Measurements from ENCODE around the gene POLR1B.
"Not testable (repeated sequence)": the region's sequence is repeated elsewhere in the genome, so short reads cannot be mapped to it uniquely, and the experiment has no call there.

Gene POLR1B

DNA sequence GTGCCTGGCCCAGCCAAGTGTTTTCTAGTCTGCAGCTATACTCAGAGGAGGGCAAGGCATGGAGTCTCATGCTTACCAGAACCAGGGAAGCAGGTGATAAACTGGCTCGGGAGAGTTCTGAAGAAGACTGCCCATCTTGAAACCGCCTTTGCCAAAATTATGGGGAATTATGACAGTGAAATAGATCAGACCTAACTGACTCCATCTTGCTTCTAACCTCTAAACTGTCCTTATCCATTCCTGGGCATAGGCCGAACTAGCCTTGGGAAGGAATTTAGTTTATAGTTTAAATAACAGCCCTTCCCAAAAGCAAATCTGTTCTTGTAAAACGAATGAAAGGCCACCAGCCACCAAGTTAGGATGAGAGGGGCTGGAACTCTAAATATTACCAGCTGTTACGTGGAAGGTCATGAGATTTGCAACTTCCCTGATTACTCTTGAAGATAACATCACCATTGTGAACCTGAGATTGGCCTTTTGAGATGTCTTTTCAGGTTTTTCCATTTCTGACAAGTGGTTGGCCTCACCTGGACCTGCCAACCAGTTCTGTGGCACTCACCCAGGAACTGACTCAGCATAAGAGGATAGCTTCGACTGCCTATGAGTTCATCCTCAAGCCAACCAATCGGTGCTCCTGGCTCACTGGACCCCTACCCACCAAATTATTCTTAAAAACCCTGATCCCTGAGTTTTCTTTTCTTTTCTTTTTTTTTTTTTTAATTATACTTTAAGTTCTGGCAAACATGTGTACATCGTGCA is 65.6 kb downstream of the POLR1B start:
- no peak for DNase-seq (ENCODE audit: low read depth, low spot score)
- no peak overlapping the region for H3K4me3 ChIP-seq (ENCODE audit: low read depth, low read length)
- TF ChIP-seq, protein P1, sequence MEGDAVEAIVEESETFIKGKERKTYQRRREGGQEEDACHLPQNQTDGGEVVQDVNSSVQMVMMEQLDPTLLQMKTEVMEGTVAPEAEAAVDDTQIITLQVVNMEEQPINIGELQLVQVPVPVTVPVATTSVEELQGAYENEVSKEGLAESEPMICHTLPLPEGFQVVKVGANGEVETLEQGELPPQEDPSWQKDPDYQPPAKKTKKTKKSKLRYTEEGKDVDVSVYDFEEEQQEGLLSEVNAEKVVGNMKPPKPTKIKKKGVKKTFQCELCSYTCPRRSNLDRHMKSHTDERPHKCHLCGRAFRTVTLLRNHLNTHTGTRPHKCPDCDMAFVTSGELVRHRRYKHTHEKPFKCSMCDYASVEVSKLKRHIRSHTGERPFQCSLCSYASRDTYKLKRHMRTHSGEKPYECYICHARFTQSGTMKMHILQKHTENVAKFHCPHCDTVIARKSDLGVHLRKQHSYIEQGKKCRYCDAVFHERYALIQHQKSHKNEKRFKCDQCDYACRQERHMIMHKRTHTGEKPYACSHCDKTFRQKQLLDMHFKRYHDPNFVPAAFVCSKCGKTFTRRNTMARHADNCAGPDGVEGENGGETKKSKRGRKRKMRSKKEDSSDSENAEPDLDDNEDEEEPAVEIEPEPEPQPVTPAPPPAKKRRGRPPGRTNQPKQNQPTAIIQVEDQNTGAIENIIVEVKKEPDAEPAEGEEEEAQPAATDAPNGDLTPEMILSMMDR (IDR thresholded peaks at IDR 0.05; ENCODE audit: low read depth, low read length): no peak
- in situ Hi-C loops (cut with HindIII; ENCODE audit: low sequenced_read_pairs): no loop called here

DNA sequence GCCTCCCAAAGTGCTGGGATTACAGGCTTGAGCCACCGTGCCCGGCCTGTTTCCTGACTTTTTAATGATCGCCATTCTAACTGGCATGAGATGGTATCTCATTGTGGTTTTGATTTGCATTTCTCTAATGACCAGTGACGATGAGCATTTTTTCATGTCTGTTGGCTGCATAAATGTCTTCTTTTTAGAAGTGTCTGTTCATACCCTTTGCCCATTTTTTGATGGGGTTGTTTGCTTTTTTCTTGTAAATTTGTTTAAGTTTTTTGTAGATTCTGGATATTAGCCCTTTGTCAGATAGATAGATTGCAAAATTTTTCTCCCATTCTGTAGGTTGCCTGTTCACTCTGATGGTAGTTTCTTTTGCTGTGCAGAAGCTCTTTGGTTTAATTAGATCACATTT is 67.1 kb downstream of the POLR1B start:
- H3K4me3 ChIP-seq (ENCODE audit: low read depth, low read length); DNase-seq (ENCODE audit: low read depth, low spot score); in situ Hi-C loops (cut with HindIII; ENCODE audit: low sequenced_read_pairs): not testable (repeated sequence)

DNA sequence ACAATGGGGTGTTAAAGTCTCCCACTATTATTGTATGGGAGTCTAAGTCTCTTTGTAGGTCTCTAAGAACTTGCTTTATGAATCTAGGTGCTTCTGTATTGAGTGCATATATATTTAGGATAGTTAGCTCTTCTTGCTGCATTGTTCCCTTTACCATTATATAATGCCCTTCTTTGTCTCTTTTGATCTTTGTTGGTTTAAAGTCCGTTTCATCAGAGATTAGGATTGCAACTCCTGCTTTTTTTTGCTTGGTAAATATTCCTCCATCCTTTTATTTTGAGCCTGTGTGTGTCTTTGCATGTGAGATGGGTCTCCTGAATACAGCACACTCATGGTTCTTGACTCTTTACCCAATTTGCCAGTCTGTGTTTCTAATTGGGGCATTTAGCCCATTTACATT is 70.0 kb downstream of the POLR1B start:
- DNase-seq (ENCODE audit: low read depth, low spot score); in situ Hi-C loops (cut with HindIII; ENCODE audit: low sequenced_read_pairs); H3K4me3 ChIP-seq (ENCODE audit: low read depth, low read length): not testable (repeated sequence)

DNA sequence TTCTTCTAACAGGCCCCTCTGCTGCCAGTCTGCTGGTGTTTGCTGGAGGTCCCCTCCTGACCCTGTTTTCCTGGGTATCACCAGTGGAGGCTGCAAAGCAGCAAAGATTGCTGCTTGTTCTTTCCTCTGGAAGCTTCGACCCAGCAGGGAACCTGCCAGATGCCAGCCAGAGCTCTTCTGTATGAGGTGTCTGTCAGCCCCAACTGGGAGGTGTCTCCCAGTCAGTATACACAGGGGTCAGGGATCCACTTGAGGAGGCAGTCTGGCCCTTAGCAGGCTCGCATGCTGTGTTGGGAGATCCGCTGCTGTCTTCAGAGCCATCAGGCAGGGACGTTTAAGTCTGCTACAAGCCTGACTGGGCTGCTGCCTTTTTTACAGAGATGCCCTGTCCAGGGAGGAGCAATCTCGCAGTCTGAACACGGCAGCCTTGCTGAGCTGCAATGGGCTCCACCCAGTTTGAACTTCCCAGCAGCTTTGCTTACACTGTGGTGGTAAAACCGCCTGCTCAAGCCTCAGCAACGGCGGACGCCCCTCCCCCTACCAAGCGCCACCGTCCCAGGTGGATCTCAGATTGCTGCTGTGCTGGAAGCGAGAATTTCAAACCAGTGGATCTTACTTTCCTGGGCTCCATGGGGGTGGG is 72.1 kb downstream of the POLR1B start:
- TF ChIP-seq, protein P1 (IDR thresholded peaks at IDR 0.05; ENCODE audit: low read depth, low read length): no peak
- H3K4me3 ChIP-seq (ENCODE audit: low read depth, low read length): no peak overlapping the region
- in situ Hi-C loops (cut with HindIII; ENCODE audit: low sequenced_read_pairs): no loop called here
- DNase-seq (ENCODE audit: low read depth, low spot score): no peak

DNA sequence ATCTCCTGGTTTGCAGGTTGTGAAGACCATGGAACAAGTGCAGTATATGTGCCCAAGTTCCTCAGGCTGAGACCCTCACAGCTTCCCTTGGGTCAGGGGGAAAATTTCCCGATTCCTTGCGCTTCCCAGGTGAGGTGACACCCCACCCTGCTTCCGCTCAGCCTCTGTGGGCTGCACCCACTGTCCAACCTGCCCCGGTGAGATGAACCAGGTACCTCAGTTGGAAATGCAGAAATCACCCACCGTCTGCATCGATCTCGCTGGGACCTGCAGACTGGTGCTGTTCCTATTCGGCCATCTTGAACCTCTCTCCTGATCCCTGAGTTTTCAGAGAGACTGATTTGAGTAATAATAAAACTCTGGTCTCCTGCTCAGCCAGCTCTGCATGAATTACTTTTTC is 72.8 kb downstream of the POLR1B start:
- in situ Hi-C loops (cut with HindIII; ENCODE audit: low sequenced_read_pairs): no loop called here
- H3K4me3 ChIP-seq (ENCODE audit: low read depth, low read length): no peak overlapping the region
- TF ChIP-seq, protein P1 (IDR thresholded peaks at IDR 0.05; ENCODE audit: low read depth, low read length): no peak
- no peak for DNase-seq (ENCODE audit: low read depth, low spot score)

DNA sequence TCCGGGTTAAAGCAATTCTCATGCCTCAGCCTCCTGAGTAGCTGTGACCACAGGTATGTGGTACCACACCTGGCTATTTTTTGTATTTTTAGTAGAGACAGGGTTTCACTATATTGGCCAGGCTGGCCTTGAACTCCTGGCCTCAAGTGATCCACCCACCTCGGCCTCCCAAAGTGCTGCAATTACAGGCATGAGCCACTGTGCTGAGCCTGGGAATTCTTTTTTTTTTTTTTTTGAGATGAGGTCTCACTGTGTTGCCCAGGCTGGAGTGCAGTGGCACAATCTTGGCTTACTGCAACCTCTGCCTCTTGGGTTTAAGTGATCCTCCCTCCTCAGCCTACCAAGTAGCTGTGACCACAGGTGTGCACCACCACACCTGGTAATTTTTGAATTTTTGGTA is 73.5 kb downstream of the POLR1B start:
- in situ Hi-C loops (cut with HindIII; ENCODE audit: low sequenced_read_pairs); DNase-seq (ENCODE audit: low read depth, low spot score); H3K4me3 ChIP-seq (ENCODE audit: low read depth, low read length): not testable (repeated sequence)

DNA sequence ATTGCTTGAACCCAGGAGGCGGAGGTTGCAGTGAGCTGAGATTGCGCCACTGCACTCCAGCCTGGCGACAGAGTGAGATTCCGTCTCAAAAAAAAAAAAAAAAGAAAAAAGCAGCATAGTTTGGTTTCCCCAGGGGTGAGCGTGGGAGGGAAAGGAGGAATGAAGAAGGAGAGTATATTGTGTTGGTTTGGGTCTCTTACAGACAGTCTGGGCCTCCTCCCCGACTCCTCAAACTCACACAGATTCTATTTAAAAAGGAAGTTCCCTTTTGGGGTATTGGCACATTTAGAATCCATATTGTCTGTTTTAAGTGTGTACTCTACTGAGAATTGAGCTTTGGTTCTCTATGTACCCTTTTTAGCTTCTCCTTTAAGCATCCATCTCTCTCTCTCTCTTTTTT is 76.1 kb downstream of the POLR1B start:
- H3K4me3 ChIP-seq (ENCODE audit: low read depth, low read length): no peak overlapping the region
- in situ Hi-C loops (cut with HindIII; ENCODE audit: low sequenced_read_pairs): no loop called here
- no peak for DNase-seq (ENCODE audit: low read depth, low spot score)
- TF ChIP-seq, protein P1 (IDR thresholded peaks at IDR 0.05; ENCODE audit: low read depth, low read length): no peak

DNA sequence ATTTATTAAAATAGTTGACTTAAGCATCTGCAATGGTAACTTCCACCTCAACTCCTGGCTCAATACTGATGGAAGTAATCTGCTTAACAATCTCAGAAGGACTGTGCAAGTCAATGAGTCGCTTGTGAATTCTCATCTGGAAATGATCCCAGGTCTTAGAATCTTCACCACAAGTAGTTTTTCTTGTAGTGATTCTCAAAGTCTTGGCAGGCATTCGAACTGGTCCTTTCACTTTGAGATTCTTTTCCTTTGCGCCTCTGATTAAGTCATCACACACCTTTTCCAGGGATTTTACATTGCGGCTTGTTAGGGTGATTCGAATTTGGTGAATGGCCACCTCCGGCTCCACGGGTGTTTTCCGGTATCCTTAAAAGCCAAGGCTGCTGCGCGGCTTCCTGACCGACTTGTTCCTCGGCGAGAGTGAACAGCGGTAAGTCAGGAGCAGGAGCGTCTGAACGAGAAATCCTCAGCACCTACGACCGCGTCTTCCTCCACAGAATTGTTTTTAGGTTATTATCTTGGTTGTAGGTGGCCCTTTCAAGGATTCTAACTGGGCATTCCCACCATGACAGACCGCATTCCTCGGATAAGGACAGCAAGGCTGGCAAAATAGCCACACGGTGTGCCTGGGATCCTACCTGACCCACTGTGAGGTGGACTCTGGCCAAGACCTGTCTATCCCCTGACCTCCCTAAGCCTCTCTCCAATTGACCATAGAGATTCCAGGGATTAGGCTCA is 79.7 kb downstream of the POLR1B start:
- TF ChIP-seq, protein P1 (IDR thresholded peaks at IDR 0.05; ENCODE audit: low read depth, low read length): no peak
- peak; percentile 87 for DNase-seq (ENCODE audit: low read depth, low spot score)
- H3K4me3 ChIP-seq (ENCODE audit: low read depth, low read length): no peak overlapping the region
- in situ Hi-C loops (cut with HindIII; ENCODE audit: low sequenced_read_pairs): no loop called here

All from astrocyte of the spinal cord (primary cell).